K562 (cell line): ENCODE data around the gene PGM2L1. TPM values are rescaled to one million over a fixed set of nuclear protein-coding genes. Genes with fewer than 3 reads are reported as not detected.

Experiments
- EGR1 ChIP-seq: fragments of 450-650 bp; conservative IDR thresholded peaks from 2 replicates; pipeline ENCODE4 v1.6.1; 2017; ENCODE audit warnings: mild to moderate bottlenecking
- HDAC8 ChIP-seq: fragments of 450-650 bp; IDR thresholded peaks from 2 replicates; pipeline ENCODE4 v1.6.1; 2016; ENCODE audit warnings: mild to moderate bottlenecking, missing genetic modification characterization, moderate library complexity, missing compliant biosample characterization
- KAT7 ChIP-seq: sonication (generic); formaldehyde crosslinking; IDR thresholded peaks from 2 replicates; pipeline ENCODE4 v1.8.0; 2022; ENCODE audit warnings: missing genetic modification reagents, mild to moderate bottlenecking, borderline replicate concordance
- LCOR ChIP-seq: sonication (generic); formaldehyde crosslinking; IDR thresholded peaks from 2 replicates; pipeline ENCODE4 v1.8.0; 2022; ENCODE audit warnings: mild to moderate bottlenecking, missing genetic modification reagents
- MCM5 ChIP-seq: fragments of 450-650 bp; IDR thresholded peaks from 2 replicates; pipeline ENCODE4 v1.6.1; 2016; ENCODE audit warnings: low read depth
- NFE2L1 ChIP-seq: fragments of 450-650 bp; IDR thresholded peaks from 2 replicates; pipeline ENCODE4 v1.6.1; 2016; ENCODE audit warnings: missing genetic modification characterization, low read depth, mild to moderate bottlenecking, missing compliant biosample characterization, moderate library complexity, borderline replicate concordance
- NFRKB ChIP-seq: fragments of 450-650 bp; IDR thresholded peaks from 2 replicates; pipeline ENCODE4 v1.6.1; 2016; ENCODE audit warnings: low read depth
- PHF20 ChIP-seq: fragments of 450-650 bp; IDR thresholded peaks from 2 replicates; pipeline ENCODE4 v1.6.1; 2018; ENCODE audit not compliant: partially characterized antibody
- PRPF4 ChIP-seq: fragments of 200-400 bp; formaldehyde crosslinking; IDR thresholded peaks from one replicate; pipeline ENCODE4 v1.6.1; 2017; ENCODE audit warnings: low read length, low read depth, mild to moderate bottlenecking; ENCODE audit not compliant: insufficient read depth, poor library complexity, severe bottlenecking
- SIN3B ChIP-seq: fragments of 450-650 bp; IDR thresholded peaks from 2 replicates; pipeline ENCODE4 v1.6.1; 2017; ENCODE audit warnings: low read depth, mild to moderate bottlenecking, moderate library complexity
- TCF7L2 ChIP-seq: fragments of 150-350 bp; IDR thresholded peaks from 2 replicates; pipeline ENCODE4 v1.6.1; 2016; ENCODE audit warnings: low read depth, mild to moderate bottlenecking, low read length, moderate library complexity
- TFAM ChIP-seq: fragments of 250-450 bp; sonication (Bioruptor Pico); conservative IDR thresholded peaks from 2 replicates; pipeline ENCODE4 v1.5.0; 2021; ENCODE audit warnings: mild to moderate bottlenecking, moderate library complexity
- ZNF165 ChIP-seq: fragments of 250-450 bp; sonication (Bioruptor Pico); IDR thresholded peaks from 2 replicates; pipeline ENCODE4 v1.4.0; 2020; ENCODE audit warnings: borderline replicate concordance
- ZNF584 ChIP-seq: fragments of 200-800 bp; sonication (Bioruptor generic); IDR thresholded peaks from 2 replicates; pipeline ENCODE4 v1.6.1; 2016; ENCODE audit warnings: low read depth, mild to moderate bottlenecking, missing genetic modification characterization, missing compliant biosample characterization
- polyA plus RNA-seq, 8 experiments: library from polyadenylated mRNA; depleted of rRNA in 4 of 8; stranded (reverse) in 5 of 8; unstranded in 3 of 8; fragments of >200 nt; fragmentation: Nextera tagmentation in 2 of 8; fragmentation: Illumina TruSeq in 1 of 8; extraction: Ambion mirVana in 2 of 8; extraction: Trizol in 1 of 8; gene quantifications; 2 replicates each; pipeline versions ENCODE4 v1.2.1 to v1.2.3, GENCODE V29; 2011 to 2014; ENCODE audit warnings: inconsistent platforms in 1 of 8, missing spikeins in 1 of 8
- total RNA-seq, 7 experiments: library from RNA; depleted of rRNA in 6 of 7; stranded (reverse); fragments of >200 nt in 6 of 7; fragmentation: Illumina TruSeq in 2 of 7; extraction: Trizol in 2 of 7; gene quantifications; 2 replicates each; pipeline versions ENCODE4 v1.2.1 to v1.2.3, GENCODE V29; 2011 to 2021; ENCODE audit warnings: low replicate concordance in 1 of 7
- TF ChIP-seq, protein P1 (sequence below): fragments of 450-650 bp; formaldehyde crosslinking; IDR thresholded peaks from 2 replicates; pipeline ENCODE4 v1.4.0; 2020; ENCODE audit warnings: mild to moderate bottlenecking, mixed read lengths
- TF ChIP-seq, protein P2 (sequence below): fragments of 450-650 bp; IDR thresholded peaks from 2 replicates; pipeline ENCODE4 v1.6.1; 2016; ENCODE audit warnings: low read depth, mild to moderate bottlenecking, moderate library complexity
- TF ChIP-seq, protein P3 (sequence below), 2 experiments: fragments of 150-350 bp in 1 of 2; IDR thresholded peaks; 2 replicates each; pipeline ENCODE4 v1.6.1; 2012 to 2016; ENCODE audit warnings: low read depth in 2 of 2, low read length in 2 of 2, mild to moderate bottlenecking in 1 of 2, moderate library complexity in 1 of 2
- TF ChIP-seq, protein P4 (sequence below): fragments of 250-450 bp; sonication (Bioruptor Pico); IDR thresholded peaks from 2 replicates; pipeline ENCODE4 v1.4.0; 2020

The PGM2L1 gene
- total and polyA plus RNA-seq, 9 of the 15 experiments (the other 6 are each of a cell fraction or from before 2014, with no cell fraction given) = 0.32 to 0.95 (median 0.63) TPM

DNA sequence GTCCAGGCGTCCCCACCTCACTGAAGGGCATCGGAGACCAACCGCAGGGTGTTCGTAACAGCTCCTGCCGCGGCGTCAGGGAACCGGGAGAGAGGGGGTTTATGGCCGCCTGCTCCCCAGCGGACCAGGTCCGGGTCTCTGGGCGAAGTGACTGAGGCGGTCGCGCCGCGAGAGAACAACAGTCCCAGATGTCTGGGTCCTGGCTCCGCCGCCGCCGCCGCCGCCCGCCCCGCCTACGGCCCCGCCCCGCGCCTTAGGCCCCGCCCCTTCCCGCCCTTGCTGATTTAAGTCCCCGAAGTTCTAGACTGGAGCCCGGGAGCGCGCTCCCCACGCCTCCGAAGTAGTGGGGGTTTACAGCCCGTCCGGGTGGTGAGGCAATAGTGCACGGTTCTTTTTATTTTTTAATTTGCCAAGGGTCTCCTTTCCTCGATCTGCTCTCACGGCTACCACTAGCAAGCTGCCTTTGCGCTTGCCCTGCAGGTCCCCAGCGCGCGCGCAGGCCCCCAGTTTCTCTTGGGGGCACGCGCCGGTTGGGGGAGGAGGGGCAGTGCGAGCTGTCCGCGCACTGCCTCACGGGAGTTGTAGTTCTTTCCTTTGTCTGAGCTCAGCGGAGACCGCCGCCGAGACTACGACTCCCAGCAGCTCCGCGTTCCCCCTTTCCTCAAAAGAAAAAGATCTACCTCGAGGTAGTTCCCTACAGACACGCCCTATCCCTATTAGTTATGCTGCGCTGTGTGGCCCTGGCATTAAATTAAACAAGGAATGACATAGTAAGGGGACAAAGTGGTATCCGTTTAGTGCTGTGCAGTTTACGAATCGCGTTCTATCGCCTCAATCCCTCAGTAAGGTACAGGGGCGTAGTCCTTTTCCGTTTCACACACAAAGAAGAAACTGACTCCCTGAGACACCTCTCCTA is at the start of gene PGM2L1 (continued):
- TF ChIP-seq MCM5 = no peak
- no peak for TF ChIP-seq NFE2L1 (tag)
- TF ChIP-seq, protein P1, sequence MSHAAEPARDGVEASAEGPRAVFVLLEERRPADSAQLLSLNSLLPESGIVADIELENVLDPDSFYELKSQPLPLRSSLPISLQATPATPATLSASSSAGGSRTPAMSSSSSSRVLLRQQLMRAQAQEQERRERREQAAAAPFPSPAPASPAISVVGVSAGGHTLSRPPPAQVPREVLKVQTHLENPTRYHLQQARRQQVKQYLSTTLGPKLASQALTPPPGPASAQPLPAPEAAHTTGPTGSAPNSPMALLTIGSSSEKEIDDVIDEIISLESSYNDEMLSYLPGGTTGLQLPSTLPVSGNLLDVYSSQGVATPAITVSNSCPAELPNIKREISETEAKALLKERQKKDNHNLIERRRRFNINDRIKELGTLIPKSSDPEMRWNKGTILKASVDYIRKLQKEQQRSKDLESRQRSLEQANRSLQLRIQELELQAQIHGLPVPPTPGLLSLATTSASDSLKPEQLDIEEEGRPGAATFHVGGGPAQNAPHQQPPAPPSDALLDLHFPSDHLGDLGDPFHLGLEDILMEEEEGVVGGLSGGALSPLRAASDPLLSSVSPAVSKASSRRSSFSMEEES (CRISPR knock-in tag) = 0 out of 2 replicates have a peak, but pooled peaks have one; percentile 11
- no peak for TF ChIP-seq TFAM
- no peak for TF ChIP-seq HDAC8 (tag)
- TF ChIP-seq KAT7 (CRISPR knock-in tag) = no peak
- no peak for TF ChIP-seq ZNF165
- TF ChIP-seq, protein P2, sequence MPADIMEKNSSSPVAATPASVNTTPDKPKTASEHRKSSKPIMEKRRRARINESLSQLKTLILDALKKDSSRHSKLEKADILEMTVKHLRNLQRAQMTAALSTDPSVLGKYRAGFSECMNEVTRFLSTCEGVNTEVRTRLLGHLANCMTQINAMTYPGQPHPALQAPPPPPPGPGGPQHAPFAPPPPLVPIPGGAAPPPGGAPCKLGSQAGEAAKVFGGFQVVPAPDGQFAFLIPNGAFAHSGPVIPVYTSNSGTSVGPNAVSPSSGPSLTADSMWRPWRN = peak; percentile 84
- no peak for TF ChIP-seq PRPF4
- no peak for TF ChIP-seq PHF20
- no peak for TF ChIP-seq SIN3B
- TF ChIP-seq, protein P3, sequence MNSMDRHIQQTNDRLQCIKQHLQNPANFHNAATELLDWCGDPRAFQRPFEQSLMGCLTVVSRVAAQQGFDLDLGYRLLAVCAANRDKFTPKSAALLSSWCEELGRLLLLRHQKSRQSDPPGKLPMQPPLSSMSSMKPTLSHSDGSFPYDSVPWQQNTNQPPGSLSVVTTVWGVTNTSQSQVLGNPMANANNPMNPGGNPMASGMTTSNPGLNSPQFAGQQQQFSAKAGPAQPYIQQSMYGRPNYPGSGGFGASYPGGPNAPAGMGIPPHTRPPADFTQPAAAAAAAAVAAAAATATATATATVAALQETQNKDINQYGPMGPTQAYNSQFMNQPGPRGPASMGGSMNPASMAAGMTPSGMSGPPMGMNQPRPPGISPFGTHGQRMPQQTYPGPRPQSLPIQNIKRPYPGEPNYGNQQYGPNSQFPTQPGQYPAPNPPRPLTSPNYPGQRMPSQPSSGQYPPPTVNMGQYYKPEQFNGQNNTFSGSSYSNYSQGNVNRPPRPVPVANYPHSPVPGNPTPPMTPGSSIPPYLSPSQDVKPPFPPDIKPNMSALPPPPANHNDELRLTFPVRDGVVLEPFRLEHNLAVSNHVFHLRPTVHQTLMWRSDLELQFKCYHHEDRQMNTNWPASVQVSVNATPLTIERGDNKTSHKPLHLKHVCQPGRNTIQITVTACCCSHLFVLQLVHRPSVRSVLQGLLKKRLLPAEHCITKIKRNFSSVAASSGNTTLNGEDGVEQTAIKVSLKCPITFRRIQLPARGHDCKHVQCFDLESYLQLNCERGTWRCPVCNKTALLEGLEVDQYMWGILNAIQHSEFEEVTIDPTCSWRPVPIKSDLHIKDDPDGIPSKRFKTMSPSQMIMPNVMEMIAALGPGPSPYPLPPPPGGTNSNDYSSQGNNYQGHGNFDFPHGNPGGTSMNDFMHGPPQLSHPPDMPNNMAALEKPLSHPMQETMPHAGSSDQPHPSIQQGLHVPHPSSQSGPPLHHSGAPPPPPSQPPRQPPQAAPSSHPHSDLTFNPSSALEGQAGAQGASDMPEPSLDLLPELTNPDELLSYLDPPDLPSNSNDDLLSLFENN (IDR thresholded peaks at IDR 0.05; ENCODE audit: low read depth in 2 of 2, low read length in 2 of 2) = peak in 1 of 2 experiments; percentile 33; a peak in 1 of 4 replicates
- no peak for TF ChIP-seq ZNF584 (CRISPR knock-in tag)
- TF ChIP-seq NFRKB = no peak
- no peak; the same call in 1 of the 2 replicates for TF ChIP-seq TCF7L2
- TF ChIP-seq, protein P4, sequence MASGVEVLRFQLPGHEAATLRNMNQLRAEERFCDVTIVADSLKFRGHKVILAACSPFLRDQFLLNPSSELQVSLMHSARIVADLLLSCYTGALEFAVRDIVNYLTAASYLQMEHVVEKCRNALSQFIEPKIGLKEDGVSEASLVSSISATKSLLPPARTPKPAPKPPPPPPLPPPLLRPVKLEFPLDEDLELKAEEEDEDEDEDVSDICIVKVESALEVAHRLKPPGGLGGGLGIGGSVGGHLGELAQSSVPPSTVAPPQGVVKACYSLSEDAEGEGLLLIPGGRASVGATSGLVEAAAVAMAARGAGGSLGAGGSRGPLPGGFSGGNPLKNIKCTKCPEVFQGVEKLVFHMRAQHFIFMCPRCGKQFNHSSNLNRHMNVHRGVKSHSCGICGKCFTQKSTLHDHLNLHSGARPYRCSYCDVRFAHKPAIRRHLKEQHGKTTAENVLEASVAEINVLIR (CRISPR knock-in tag) = no peak
- peak; percentile 31; the same call in 1 of the 2 replicates for TF ChIP-seq EGR1
- no peak for TF ChIP-seq LCOR (CRISPR knock-in tag)
